Motor neuron (in vitro differentiated cells): ENCODE data around the gene GALNT12. TPM values are rescaled to one million over a fixed set of nuclear protein-coding genes. Genes with fewer than 3 reads are reported as not detected.

Experiments used
- ATAC-seq, 8 experiments: fragments of 200-7000 bp; cut with Tn5 transposase; replicated peaks in 6 of 8; 2 replicates each; pipeline ENCODE4 v1.8.0; 2021; ENCODE audit warnings: mild to moderate bottlenecking in 8 of 8, moderate library complexity in 8 of 8
- H3K27ac ChIP-seq, 2 donors: fragments of 250-450 bp; sonication (Bioruptor Pico); 2 replicates each; pipeline ENCODE4 v1.9.0; 2021; ENCODE audit warnings: antibody characterized with exemption in 2 of 2, mild to moderate bottlenecking in 2 of 2, moderate library complexity in 1 of 2
- H3K4me1 ChIP-seq, 2 donors: fragments of 250-450 bp; sonication (Bioruptor Pico); replicated peaks in 1 of 2; 2 replicates each; pipeline ENCODE4 v1.6.1; 2021; ENCODE audit warnings: antibody characterized with exemption in 2 of 2, mild to moderate bottlenecking in 2 of 2, moderate library complexity in 1 of 2
- H3K4me3 ChIP-seq, 5 donors: fragments of 250-450 bp; sonication (Bioruptor Pico); 2 replicates each; pipeline ENCODE4 v1.9.0; 2021; ENCODE audit warnings: antibody characterized with exemption in 5 of 5, mild to moderate bottlenecking in 5 of 5, moderate library complexity in 4 of 5
- WGBS, 10 experiments: fragments of 450-650 bp; shearing (Covaris generic); methylation state at CpG; one replicate each; pipeline ENCODE4 v1.0.0; 2022; 5-methylcytosine and 5-hydroxymethylcytosine counted together
- in situ Hi-C, 9 experiments: fragments of 400-800 bp; cut with MboI; loops; one replicate each; pipeline ENCODE4 v1.15.0; 2021; ENCODE audit warnings: low sequenced_read_pairs in 9 of 9, low pct_unique_long_range_greater_than_20kb in 2 of 9; ENCODE audit not compliant: unreplicated experiment in 9 of 9
- total RNA-seq, 8 experiments: library from RNA; unstranded; fragments of 300-600 nt; gene quantifications; 2 replicates each; pipeline versions ENCODE4 v1.2.3 to v1.2.4, GENCODE V29; 2022

GALNT12 gene
- total RNA-seq, 8 experiments from 2014 or later, result 0.96 to 397 (median 2.4) TPM

DNA sequence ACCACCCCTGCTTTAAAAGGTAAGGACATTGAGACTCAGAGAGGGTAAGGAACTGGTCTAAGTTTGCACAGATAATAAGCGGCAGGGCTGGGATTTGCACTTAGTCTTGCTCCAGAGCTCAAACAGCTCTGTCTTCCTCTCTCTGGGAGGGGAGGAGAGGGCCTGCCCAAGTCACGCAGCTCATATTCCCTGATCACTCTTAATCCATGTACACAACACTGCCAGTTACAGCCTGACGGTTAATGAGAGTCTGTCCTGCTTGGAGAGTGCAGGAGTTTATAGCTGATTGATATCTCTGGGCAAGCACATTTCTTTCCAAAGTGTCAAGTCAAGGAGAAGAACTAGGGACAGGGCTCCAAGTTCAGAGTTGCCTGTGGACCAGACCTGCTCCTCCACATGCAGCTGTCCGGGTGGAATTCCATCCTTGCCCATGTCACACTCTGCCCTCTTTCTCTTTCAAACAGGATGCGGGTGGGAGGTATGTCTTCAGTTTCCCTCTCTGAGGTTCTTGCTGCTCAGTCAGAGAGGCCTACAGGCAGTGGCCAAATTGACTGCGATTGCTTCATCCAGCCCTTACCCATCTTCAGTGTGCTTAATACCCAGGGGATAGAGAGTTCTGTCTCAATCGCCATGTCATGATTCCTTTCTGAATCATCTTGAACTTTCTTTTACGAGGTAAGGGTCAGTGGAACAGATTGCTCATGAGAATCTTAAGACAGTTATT is 54.5 kb downstream of the GALNT12 start:
- in situ Hi-C loops, result loop anchor here in 3 of 9 experiments (10.0 to 25.0 kb wide), 3 partner anchors 125 to 275 kb away; no protein-coding TSS in a partner anchor
- Histone ChIP-seq H3K4me1 (no peaks in the 10 kb centered on the region), H3K27ac (no peak overlapping the region), H3K4me3 (no peak overlapping the region)
- 0 to 100% (median 77%) methylated on average over 1 to 6 of the region's 8 CpGs; no CpG with 5 or more reads in 2 of the 10 experiments for WGBS, 10 experiments
- peak in 4 of 8 experiments; percentile 22 to 50 (median 24) for ATAC-seq

DNA sequence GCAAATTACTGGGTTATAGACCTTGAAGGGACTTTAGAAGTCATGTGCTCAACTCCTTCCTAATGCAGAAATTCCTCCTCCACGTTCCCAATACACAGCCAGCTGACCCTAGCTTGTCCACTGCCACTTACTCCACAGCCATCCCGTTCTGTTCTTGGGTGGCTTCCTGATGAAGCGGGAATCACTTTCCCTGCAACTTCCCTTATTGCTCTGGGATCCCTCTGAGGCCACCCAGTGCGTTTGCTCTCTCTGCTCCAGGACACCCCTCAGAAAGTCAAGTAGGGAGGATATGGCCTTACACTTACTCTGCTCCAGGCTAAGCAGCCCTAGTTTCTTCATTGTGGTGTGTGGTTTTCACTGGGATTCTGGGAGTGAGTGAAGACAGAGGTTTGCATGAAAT is 55.5 kb downstream of the GALNT12 start:
- 58 to 83% (median 72%) methylated on average over 1 to 4 of the region's 4 CpGs; no CpG with 5 or more reads in 6 of the 10 experiments for WGBS, 10 experiments
- in situ Hi-C loops, result loop anchor here in 3 of 9 experiments (10.0 to 25.0 kb wide), 3 partner anchors 124 to 274 kb away; no protein-coding TSS in a partner anchor
- ATAC-seq, result no peak

DNA sequence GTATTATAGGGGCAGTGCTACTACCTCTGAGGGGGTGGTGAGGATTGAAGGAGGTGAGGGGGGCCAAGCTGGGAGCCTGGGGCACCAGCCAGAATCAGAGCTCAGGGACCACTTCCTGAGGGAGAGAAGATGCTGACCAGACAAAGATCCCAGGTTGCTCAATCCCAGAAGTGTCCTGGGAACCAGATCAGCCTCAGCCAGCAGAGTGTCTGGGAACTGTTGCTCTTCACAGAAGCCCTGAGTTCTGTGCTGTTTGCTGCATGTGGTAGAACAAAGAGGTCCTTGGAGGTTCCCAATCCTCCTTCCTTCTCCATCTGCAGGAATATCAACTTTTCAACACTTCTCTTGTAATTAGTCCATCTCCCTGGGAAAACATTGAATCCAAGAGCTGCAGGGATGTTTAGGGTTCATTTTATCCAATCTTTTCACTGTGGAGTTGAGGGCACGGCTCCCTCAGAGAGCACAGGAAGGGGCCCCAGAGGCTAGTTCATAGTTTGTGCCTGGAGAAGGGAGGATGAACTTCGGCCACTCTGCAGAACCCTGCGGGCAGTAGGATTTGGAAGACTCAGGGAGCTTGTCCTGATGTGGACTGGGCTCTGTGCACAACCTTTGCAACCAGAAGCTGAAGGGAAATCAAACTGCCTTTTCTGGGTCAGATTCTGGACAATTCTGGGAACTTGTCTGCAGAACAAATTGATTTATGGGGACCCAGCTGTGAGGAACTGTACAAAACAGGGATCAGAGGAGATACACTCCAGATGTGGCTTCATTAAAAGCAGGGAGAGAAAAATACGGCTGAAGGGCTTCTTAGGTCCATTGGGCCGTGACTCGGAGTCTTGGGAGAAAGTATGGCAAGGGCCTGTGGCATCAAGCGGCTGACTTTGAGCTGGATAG is 57.1 kb downstream of the GALNT12 start:
- Histone ChIP-seq H3K4me1 (no peaks in the 10 kb centered on the region), H3K27ac (no peak overlapping the region), H3K4me3 (no peak overlapping the region)
- no peak for ATAC-seq
- 30 to 100% (median 88%) methylated on average over 1 to 7 of the region's 7 CpGs; no CpG with 5 or more reads in 2 of the 10 experiments for WGBS, 10 experiments
- in situ Hi-C loops, result loop anchor here in 3 of 9 experiments (10.0 to 25.0 kb wide), 3 partner anchors 123 to 273 kb away; no protein-coding TSS in a partner anchor

More for the DNA sequence above, 55.5 kb downstream of the GALNT12 start:
- no peak overlapping the region for H3K27ac ChIP-seq
- no peak overlapping the region for H3K4me3 ChIP-seq
- no peaks in the 10 kb centered on the region for H3K4me1 ChIP-seq

GRCh38 chr9:98865284-98865875 is 57.9 kb downstream of the GALNT12 start:
- no peak for ATAC-seq
- Histone ChIP-seq H3K27ac (no peak overlapping the region), H3K4me1 (no peaks in the 10 kb centered on the region), H3K4me3 (no peak overlapping the region)
- 40 to 100% (median 70%) methylated on average over 1 to 4 of the region's 5 CpGs; no CpG with 5 or more reads in 1 of the 10 experiments for WGBS, 10 experiments
- in situ Hi-C loops, result loop anchor here in 3 of 9 experiments (10.0 to 25.0 kb wide), 3 partner anchors 122 to 272 kb away; no protein-coding TSS in a partner anchor

GRCh38 chr9:98866435-98867102 is 59.1 kb downstream of the GALNT12 start:
- in situ Hi-C loops, result loop anchor here in 3 of 9 experiments (10.0 to 25.0 kb wide), 3 partner anchors 121 to 271 kb away; no protein-coding TSS in a partner anchor
- ATAC-seq, result no peak
- Histone ChIP-seq H3K4me3 (no peak overlapping the region), H3K27ac (no peak overlapping the region), H3K4me1 (no peaks in the 10 kb centered on the region)
- 31 to 90% (median 68%) methylated on average over 1 to 5 of the region's 6 CpGs; no CpG with 5 or more reads in 3 of the 10 experiments for WGBS, 10 experiments

DNA sequence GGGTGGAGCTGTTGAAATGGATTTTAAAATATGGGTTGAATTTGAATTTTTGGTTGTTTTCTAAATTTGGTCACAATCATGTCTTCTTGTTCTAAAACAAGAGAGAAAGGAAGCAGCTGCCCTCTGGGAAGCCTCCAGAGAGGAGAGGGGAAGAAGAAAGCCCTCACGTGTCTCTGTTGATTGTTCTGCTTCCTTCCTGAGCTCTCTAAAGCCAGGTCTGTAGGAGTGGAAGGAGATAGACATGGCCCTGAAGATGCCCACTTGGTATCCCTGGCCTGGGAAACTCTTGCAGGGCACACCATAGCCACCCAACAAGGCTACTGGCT is 59.6 kb downstream of the GALNT12 start:
- Histone ChIP-seq H3K4me1 (no peaks in the 10 kb centered on the region), H3K4me3 (no peak overlapping the region), H3K27ac (no peak overlapping the region)
- in situ Hi-C loops, result loop anchor here in 3 of 9 experiments (10.0 to 25.0 kb wide), 3 partner anchors 120 to 270 kb away; no protein-coding TSS in a partner anchor
- WGBS, 10 experiments, result 83% methylated on average over 1 of the region's 1 CpG; no CpG with 5 or more reads in 9 of the 10 experiments
- peak in 2 of 8 experiments; percentile 7 to 8 for ATAC-seq

DNA sequence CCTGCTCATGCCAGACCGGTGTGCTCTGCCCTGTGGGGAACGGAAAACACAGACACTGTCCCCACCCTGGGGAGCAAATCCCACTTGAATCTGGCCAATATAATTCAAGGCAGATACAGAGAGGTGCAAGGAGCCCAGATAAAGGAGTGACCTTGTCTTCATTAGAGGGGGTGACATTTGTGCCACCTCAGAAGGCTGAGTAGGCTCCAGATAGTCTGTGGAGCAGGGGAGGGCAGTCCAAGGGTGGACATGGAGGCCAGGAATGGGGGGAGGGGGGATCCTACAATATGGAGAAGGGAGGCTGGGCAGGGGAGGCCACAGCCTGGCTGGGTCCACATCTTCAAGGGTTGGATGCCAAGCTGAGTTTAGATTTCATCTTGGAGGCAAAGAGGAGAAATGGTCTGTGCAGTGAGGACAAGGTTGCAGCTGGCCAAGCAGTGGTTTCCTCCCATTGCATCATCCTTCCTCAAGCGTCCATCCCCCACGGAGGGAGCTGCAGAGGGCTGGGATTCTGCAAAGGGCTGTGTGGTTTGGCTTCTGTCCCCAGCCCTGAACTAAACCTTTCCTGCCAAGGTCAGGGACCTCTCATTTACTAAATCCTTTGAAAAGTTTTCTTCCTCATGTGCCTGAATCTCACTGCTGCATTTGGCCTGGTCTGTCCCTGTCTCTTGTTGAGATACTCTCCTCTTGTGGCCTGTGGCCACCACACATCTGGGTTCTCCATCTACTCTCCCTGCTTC is 60.1 kb downstream of the GALNT12 start:
- in situ Hi-C loops, result loop anchor here in 3 of 9 experiments (10.0 to 25.0 kb wide), 3 partner anchors 120 to 270 kb away; no protein-coding TSS in a partner anchor
- peak in 3 of 8 experiments; percentile 55 to 95 (median 94) for ATAC-seq

DNA sequence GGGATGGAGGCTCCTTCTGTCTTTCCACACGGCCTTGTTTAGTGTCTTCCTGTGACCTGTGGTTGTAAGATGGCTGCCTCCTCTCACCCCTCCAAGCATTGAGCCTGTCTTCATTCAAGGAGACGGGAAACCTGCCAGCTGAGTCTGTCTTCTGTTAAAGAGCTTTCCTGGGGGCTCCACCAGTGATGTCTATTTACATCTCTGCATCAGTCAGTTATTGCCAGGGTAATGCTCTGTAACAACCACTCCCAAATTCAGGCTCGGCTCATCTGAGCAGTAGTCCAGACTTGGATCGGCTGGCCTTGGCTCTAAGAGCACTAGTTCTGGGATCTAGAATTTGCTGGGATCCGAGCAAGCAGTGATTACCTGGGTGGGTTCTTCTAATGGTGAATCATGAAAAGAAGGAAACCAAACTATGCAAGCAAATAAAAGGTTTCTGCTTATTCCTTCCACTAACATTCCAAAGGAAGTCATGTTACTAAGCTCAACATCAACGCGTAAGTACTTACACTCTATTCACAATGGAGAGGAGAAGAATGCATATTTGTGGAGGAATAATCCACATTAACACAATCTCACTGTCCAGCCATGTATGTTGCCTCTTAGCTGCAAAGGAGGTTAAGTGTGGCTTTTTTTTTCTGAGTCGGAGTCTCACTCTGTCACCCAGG is 61.7 kb downstream of the GALNT12 start:
- Histone ChIP-seq H3K4me3 (no peak overlapping the region), H3K27ac (no peak overlapping the region), H3K4me1 (no peaks in the 10 kb centered on the region)
- no peak for ATAC-seq
- 75 to 100% (median 95%) methylated on average over 1 to 6 of the region's 8 CpGs; no CpG with 5 or more reads in 1 of the 10 experiments for WGBS, 10 experiments
- in situ Hi-C loops, result loop anchor here in 3 of 9 experiments (10.0 to 25.0 kb wide), 3 partner anchors 118 to 268 kb away; no protein-coding TSS in a partner anchor

More for the DNA sequence above, 60.1 kb downstream of the GALNT12 start:
- H3K27ac ChIP-seq, result no peak overlapping the region
- no peak overlapping the region for H3K4me3 ChIP-seq
- WGBS, 10 experiments, result 7 to 71% (median 30%) methylated on average over 1 to 3 of the region's 4 CpGs; no CpG with 5 or more reads in 4 of the 10 experiments
- no peaks in the 10 kb centered on the region for H3K4me1 ChIP-seq

- H3K4me1 ChIP-seq, result no peaks in the 10 kb centered on the region
- in situ Hi-C loops, result loop anchor here in 3 of 9 experiments (10.0 to 25.0 kb wide), 3 partner anchors 117 to 267 kb away; no protein-coding TSS in a partner anchor
- no peak overlapping the region for H3K4me3 ChIP-seq
- WGBS, 10 experiments, result 80% methylated on average over 2 of the region's 3 CpGs; no CpG with 5 or more reads in 9 of the 10 experiments
- ATAC-seq, result no peak
- no peak overlapping the region for H3K27ac ChIP-seq
Measured at GRCh38 chr9:98869866-98870265, 62.4 kb downstream of the GALNT12 start.

GRCh38 chr9:98870782-98871557 is 63.5 kb downstream of the GALNT12 start:
- in situ Hi-C loops, result loop anchor here in 2 of 9 experiments (25.0 kb wide), 2 partner anchors 116 to 266 kb away; no protein-coding TSS in a partner anchor

More at GRCh38 chr9:98870782-98871557, 63.5 kb downstream of the GALNT12 start:
- 0 to 100% (median 72%) methylated on average over 1 to 5 of the region's 5 CpGs for WGBS, 10 experiments
- Histone ChIP-seq H3K4me3 (no peak overlapping the region), H3K27ac (no peak overlapping the region), H3K4me1 (no peaks in the 10 kb centered on the region)
- no peak for ATAC-seq
